ENCODE measurements around the gene ISLR. TPM values are rescaled to one million over a fixed set of nuclear protein-coding genes. Genes with fewer than 3 reads are reported as not detected.
A peak's percentile ranks its signal among the peaks of the same experiment; 100 is the strongest.

The ISLR gene
- polyA plus RNA-seq, 1 donor (not counting 4 experiments of a cell fraction or from before 2014, with no cell fraction given) = not detected

DNA sequence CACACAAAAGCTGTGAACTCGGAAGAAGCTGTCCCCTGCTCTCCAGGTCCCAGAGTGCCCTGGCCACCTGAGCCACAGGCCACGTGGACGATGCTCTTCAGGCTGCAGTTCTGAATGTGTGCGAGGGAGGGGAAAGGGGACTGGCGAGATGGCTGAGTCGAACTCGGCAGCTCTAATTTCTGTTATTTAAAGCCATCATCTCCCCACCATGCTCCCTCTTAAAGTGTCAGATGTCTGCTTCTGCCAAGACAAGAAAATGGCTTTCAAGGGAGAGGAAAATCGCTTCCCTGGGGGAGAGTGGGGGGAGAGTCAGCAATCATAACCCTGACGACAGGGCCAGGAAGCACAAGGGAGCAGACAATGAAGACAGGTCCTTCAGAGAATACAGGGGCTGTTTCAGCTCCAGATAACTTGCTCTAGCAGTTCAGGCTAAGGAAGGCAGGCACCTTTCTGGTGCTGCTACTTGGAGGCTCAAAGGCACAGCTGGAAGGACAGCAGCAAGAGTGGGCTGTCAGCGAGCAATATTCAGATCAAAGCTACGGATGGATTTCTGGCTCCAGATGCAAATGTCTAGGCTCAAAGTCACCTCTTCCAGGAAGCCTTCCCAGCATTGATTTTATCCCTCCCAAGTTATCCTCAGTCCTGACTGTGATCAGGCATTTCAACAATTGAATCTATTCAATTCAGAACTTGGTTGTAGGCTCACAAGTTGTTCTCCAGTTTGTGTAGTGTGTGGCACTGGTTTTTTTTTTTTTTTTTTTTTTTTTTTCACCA lies 47.2 kb downstream of the ISLR start:
- TF ChIP-seq CTCF (optimal IDR thresholded peaks at IDR 0.05 in 1 of 3, IDR thresholded peaks at IDR 0.05 in 1 of 3, conservative IDR thresholded peaks at IDR 0.05 in 1 of 3; ENCODE audit: extremely low read depth in 1 of 3, insufficient read depth in 2 of 3, low read length in 3 of 3) (no peak), EZH2 (IDR thresholded peaks at IDR 0.05; ENCODE audit: low read length) (no peak)
- no peaks in the 10 kb centered on the region for H4K20me1 ChIP-seq (ENCODE audit: control insufficient read depth, extremely low read depth, insufficient read depth, low read length)
- peak; percentile 34 for FAIRE-seq
- H3K27me3 ChIP-seq (ENCODE audit: control insufficient read depth, extremely low read depth, insufficient read depth, low read length) = peaks cover 60% of the 10 kb centered on the region
- dilution Hi-C loops (cut with MboI; ENCODE audit: extremely low pct_ligation_motif_present, low sequenced_read_pairs) = no loop called here
- H3K27ac ChIP-seq (ENCODE audit: control insufficient read depth, insufficient read depth, low read length) = no peak overlapping the region
- DNase-seq (ENCODE audit: low read depth, low spot score) = no peak
- H3K9me1 ChIP-seq (ENCODE audit: control insufficient read depth, extremely low read depth, insufficient read depth, low read length) = no peaks in the 10 kb centered on the region
- no peaks in the 10 kb centered on the region for H3K79me2 ChIP-seq (ENCODE audit: control insufficient read depth, insufficient read depth, low read length)
- no peak overlapping the region for H3K9ac ChIP-seq (ENCODE audit: control insufficient read depth, extremely low read depth, insufficient read depth, low read length)
- H3K4me1 ChIP-seq (ENCODE audit: control insufficient read depth, extremely low read depth, insufficient read depth, low read length) = no peaks in the 10 kb centered on the region
- H3K4me2 ChIP-seq (ENCODE audit: control insufficient read depth, extremely low read depth, insufficient read depth, low read depth, low read length) = no peak overlapping the region
- H3K4me3 ChIP-seq (ENCODE audit: control insufficient read depth in 2 of 3, extremely low read depth in 1 of 3, insufficient read depth in 2 of 3, low read depth in 1 of 3, low read length in 3 of 3) = no peak overlapping the region
- H2AFZ ChIP-seq (ENCODE audit: control insufficient read depth, low read length) = no peak overlapping the region
- no peaks in the 10 kb centered on the region for H3K9me3 ChIP-seq (ENCODE audit: control insufficient read depth, low read depth, low read length)
- H3K36me3 ChIP-seq (ENCODE audit: control insufficient read depth in 2 of 2, extremely low read depth in 1 of 2, insufficient read depth in 2 of 2, low read length in 2 of 2) = no peaks in the 10 kb centered on the region

GRCh38 chr15:74221399-74222239 lies 48.1 kb downstream of the ISLR start:
- no peak for FAIRE-seq

More at GRCh38 chr15:74221399-74222239, 48.1 kb downstream of the ISLR start:
- no peak overlapping the region for H3K27ac ChIP-seq (ENCODE audit: control insufficient read depth, insufficient read depth, low read length)
- no peak overlapping the region for H3K4me3 ChIP-seq (ENCODE audit: control insufficient read depth in 2 of 3, extremely low read depth in 1 of 3, insufficient read depth in 2 of 3, low read depth in 1 of 3, low read length in 3 of 3)
- H3K4me1 ChIP-seq (ENCODE audit: control insufficient read depth, extremely low read depth, insufficient read depth, low read length) = no peaks in the 10 kb centered on the region
- TF ChIP-seq CTCF (optimal IDR thresholded peaks at IDR 0.05 in 1 of 3, IDR thresholded peaks at IDR 0.05 in 1 of 3, conservative IDR thresholded peaks at IDR 0.05 in 1 of 3; ENCODE audit: extremely low read depth in 1 of 3, insufficient read depth in 2 of 3, low read length in 3 of 3) (no peak), EZH2 (IDR thresholded peaks at IDR 0.05; ENCODE audit: low read length) (peak; percentile 21)
- H3K9me1 ChIP-seq (ENCODE audit: control insufficient read depth, extremely low read depth, insufficient read depth, low read length) = no peaks in the 10 kb centered on the region
- no peak for DNase-seq (ENCODE audit: low read depth, low spot score)
- H3K36me3 ChIP-seq (ENCODE audit: control insufficient read depth in 2 of 2, extremely low read depth in 1 of 2, insufficient read depth in 2 of 2, low read length in 2 of 2) = no peaks in the 10 kb centered on the region
- H3K27me3 ChIP-seq (ENCODE audit: control insufficient read depth, extremely low read depth, insufficient read depth, low read length) = peaks cover 52% of the 10 kb centered on the region
- no peaks in the 10 kb centered on the region for H3K79me2 ChIP-seq (ENCODE audit: control insufficient read depth, insufficient read depth, low read length)
- H3K4me2 ChIP-seq (ENCODE audit: control insufficient read depth, extremely low read depth, insufficient read depth, low read depth, low read length) = no peak overlapping the region
- no peak overlapping the region for H3K9ac ChIP-seq (ENCODE audit: control insufficient read depth, extremely low read depth, insufficient read depth, low read length)
- dilution Hi-C loops (cut with MboI; ENCODE audit: extremely low pct_ligation_motif_present, low sequenced_read_pairs) = no loop called here
- no peaks in the 10 kb centered on the region for H4K20me1 ChIP-seq (ENCODE audit: control insufficient read depth, extremely low read depth, insufficient read depth, low read length)
- H3K9me3 ChIP-seq (ENCODE audit: control insufficient read depth, low read depth, low read length) = no peaks in the 10 kb centered on the region
- no peak overlapping the region for H2AFZ ChIP-seq (ENCODE audit: control insufficient read depth, low read length)

Measured in keratinocyte (primary cell).